K562 (cell line): ENCODE data around the gene ACTN4. TPM values are rescaled to one million over a fixed set of nuclear protein-coding genes. Genes with fewer than 3 reads are reported as not detected.
A peak's percentile ranks its signal among the peaks of the same experiment; 100 is the strongest.

Experiments used
- ETV6 ChIP-seq, 3 experiments: fragments of 150-350 bp in 1 of 3; sonication (generic) in 1 of 3; formaldehyde crosslinking in 1 of 3; IDR thresholded peaks; 2 replicates each; pipeline versions ENCODE4 v1.6.1 to v1.8.0; 2014 to 2022; ENCODE audit warnings: borderline replicate concordance in 2 of 3, low read depth in 2 of 3, antibody characterized with exemption in 1 of 3, low read length in 1 of 3, mild to moderate bottlenecking in 1 of 3, missing genetic modification reagents in 1 of 3
- GTF2A2 ChIP-seq: IDR thresholded peaks from 2 replicates; pipeline ENCODE4 v1.6.1; 2016; ENCODE audit warnings: mild to moderate bottlenecking, missing genetic modification characterization, missing compliant biosample characterization
- KAT8 ChIP-seq: fragments of 450-650 bp; IDR thresholded peaks from 2 replicates; pipeline ENCODE4 v1.6.1; 2016; ENCODE audit warnings: low read depth, mild to moderate bottlenecking
- MTA3 ChIP-seq: fragments of 450-650 bp; formaldehyde crosslinking; IDR thresholded peaks from 2 replicates; pipeline ENCODE4 v1.6.1; 2017; ENCODE audit warnings: mild to moderate bottlenecking, borderline replicate concordance
- POLR2A ChIP-seq: fragments of 450-650 bp; conservative IDR thresholded peaks from 2 replicates; pipeline ENCODE4 v1.6.1; 2016
- SMARCE1 ChIP-seq: fragments of 450-650 bp; IDR thresholded peaks from 2 replicates; pipeline ENCODE4 v1.7.1; 2016; ENCODE audit warnings: mild to moderate bottlenecking
- STAT5A ChIP-seq: IDR thresholded peaks from 2 replicates; pipeline ENCODE4 v1.6.1; 2012; ENCODE audit warnings: low read length, inconsistent platforms, borderline replicate concordance
- TEAD1 ChIP-seq, 2 experiments: fragments of 450-650 bp in 1 of 2; sonication (generic) in 1 of 2; formaldehyde crosslinking; IDR thresholded peaks; 2 replicates each; pipeline versions ENCODE4 v1.4.0 to v1.8.0; 2020 to 2022; ENCODE audit warnings: mild to moderate bottlenecking in 2 of 2, missing genetic modification reagents in 1 of 2
- XRCC3 ChIP-seq: fragments of 450-650 bp; IDR thresholded peaks from 2 replicates; pipeline ENCODE4 v1.6.1; 2017; ENCODE audit warnings: mild to moderate bottlenecking, moderate library complexity
- ZNF3 ChIP-seq: fragments of 250-450 bp; sonication (Bioruptor Pico); IDR thresholded peaks from 2 replicates; pipeline ENCODE4 v1.5.0; 2021; ENCODE audit warnings: mild to moderate bottlenecking, moderate library complexity
- ZNF696 ChIP-seq: fragments of 250-450 bp; sonication (Bioruptor Pico); conservative IDR thresholded peaks from 2 replicates; pipeline ENCODE4 v1.4.0; 2020; ENCODE audit warnings: mild to moderate bottlenecking, moderate library complexity
- ZNF79 ChIP-seq: fragments of 250-450 bp; sonication (Bioruptor Pico); IDR thresholded peaks from 2 replicates; pipeline ENCODE4 v1.4.0; 2020; ENCODE audit warnings: low read depth, mild to moderate bottlenecking, moderate library complexity
- polyA plus RNA-seq, 8 experiments: library from polyadenylated mRNA; depleted of rRNA in 4 of 8; stranded (reverse) in 5 of 8; unstranded in 3 of 8; fragments of >200 nt; fragmentation: Nextera tagmentation in 2 of 8; fragmentation: Illumina TruSeq in 1 of 8; extraction: Ambion mirVana in 2 of 8; extraction: Trizol in 1 of 8; gene quantifications; 2 replicates each; pipeline versions ENCODE4 v1.2.1 to v1.2.3, GENCODE V29; 2011 to 2014; ENCODE audit warnings: inconsistent platforms in 1 of 8, missing spikeins in 1 of 8
- total RNA-seq, 7 experiments: library from RNA; depleted of rRNA in 6 of 7; stranded (reverse); fragments of >200 nt in 6 of 7; fragmentation: Illumina TruSeq in 2 of 7; extraction: Trizol in 2 of 7; gene quantifications; 2 replicates each; pipeline versions ENCODE4 v1.2.1 to v1.2.3, GENCODE V29; 2011 to 2021; ENCODE audit warnings: low replicate concordance in 1 of 7
- TF ChIP-seq, protein P1 (sequence below), 2 experiments: IDR thresholded peaks; 2 replicates each; pipeline ENCODE4 v1.6.1; 2012; ENCODE audit warnings: improper control_type of control experiment in 2 of 2, low read depth in 2 of 2, low read length in 2 of 2, borderline replicate concordance in 1 of 2
- TF ChIP-seq, protein P2 (sequence below): sonication (generic); IDR thresholded peaks from 2 replicates; pipeline ENCODE4 v1.6.1; 2016
- TF ChIP-seq, protein P3 (sequence below): fragments of 250-450 bp; sonication (Bioruptor Pico); IDR thresholded peaks from 2 replicates; pipeline ENCODE4 v1.9.0; 2021; ENCODE audit warnings: mild to moderate bottlenecking, inconsistent platforms
- TF ChIP-seq, protein P4 (sequence below): fragments of 450-650 bp; IDR thresholded peaks from 2 replicates; pipeline ENCODE4 v1.6.1; 2016; ENCODE audit warnings: borderline replicate concordance

ACTN4 gene
- total and polyA plus RNA-seq, 9 of the 15 experiments (the other 6 are each of a cell fraction or from before 2014, with no cell fraction given): 3.1 to 385 (median 125) TPM

DNA sequence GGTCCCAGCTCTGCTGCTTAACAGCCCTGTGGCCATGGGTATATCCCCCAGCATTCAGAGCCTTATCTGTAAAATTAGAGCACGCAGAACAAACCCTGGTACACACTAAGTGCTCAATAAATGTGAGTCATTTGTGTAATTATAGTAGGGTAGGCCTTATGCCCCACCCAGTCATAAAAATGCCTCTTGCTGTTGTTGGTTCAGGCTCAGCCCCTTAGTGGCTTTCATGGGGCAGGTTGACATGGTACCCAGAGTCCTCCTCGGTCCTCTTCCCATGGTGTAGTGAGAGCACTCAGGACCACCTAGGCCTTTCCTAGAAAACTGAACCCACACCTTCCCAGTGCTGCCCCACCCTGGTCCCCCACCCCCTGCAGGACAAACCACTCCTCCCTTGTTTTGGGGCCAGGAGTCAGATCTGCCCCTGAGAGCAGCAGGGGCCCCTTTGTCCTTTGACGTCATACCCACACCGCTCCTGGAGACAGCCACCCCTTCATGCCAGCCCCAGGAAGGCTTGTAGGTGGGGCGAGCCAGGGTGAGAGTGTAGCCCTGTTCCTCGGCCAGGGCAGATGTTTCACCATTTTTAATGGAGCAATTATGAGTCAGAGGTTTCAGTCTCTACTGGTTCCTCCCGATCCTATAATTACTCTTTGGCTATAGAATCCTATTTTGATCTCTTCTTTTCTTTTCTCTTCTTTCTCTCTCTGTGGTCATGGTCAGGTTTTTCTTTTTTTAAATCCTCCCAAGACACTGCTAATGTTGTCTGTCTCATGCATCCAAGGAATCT is 36.8 kb downstream of the ACTN4 start (continued):
- TF ChIP-seq, protein P1, sequence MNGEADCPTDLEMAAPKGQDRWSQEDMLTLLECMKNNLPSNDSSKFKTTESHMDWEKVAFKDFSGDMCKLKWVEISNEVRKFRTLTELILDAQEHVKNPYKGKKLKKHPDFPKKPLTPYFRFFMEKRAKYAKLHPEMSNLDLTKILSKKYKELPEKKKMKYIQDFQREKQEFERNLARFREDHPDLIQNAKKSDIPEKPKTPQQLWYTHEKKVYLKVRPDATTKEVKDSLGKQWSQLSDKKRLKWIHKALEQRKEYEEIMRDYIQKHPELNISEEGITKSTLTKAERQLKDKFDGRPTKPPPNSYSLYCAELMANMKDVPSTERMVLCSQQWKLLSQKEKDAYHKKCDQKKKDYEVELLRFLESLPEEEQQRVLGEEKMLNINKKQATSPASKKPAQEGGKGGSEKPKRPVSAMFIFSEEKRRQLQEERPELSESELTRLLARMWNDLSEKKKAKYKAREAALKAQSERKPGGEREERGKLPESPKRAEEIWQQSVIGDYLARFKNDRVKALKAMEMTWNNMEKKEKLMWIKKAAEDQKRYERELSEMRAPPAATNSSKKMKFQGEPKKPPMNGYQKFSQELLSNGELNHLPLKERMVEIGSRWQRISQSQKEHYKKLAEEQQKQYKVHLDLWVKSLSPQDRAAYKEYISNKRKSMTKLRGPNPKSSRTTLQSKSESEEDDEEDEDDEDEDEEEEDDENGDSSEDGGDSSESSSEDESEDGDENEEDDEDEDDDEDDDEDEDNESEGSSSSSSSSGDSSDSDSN (IDR thresholded peaks at IDR 0.05; ENCODE audit: borderline replicate concordance in 1 of 2, low read depth in 2 of 2, low read length in 2 of 2): no peak
- TF ChIP-seq ZNF3 (CRISPR knock-in tag) (no peak), ETV6 (IDR thresholded peaks at IDR 0.05; ENCODE audit: borderline replicate concordance in 1 of 2, low read depth in 2 of 2, low read length in 1 of 2) (no peak), ETV6 (CRISPR knock-in tag; IDR thresholded peaks at IDR 0.05; ENCODE audit: borderline replicate concordance) (no peak), KAT8 (no peak), GTF2A2 (tag) (peak; percentile 51; the same call in 1 of the 2 replicates), SMARCE1 (no peak), MTA3 (no peak), ZNF79 (CRISPR knock-in tag) (0 out of 2 replicates have a peak, but pooled peaks have one; percentile 60), STAT5A (no peak), ZNF696 (CRISPR knock-in tag) (no peak), TEAD1 (CRISPR knock-in tag; IDR thresholded peaks at IDR 0.05) (peak in 1 of 2 experiments; percentile 34; a peak in 1 of 4 replicates), XRCC3 (no peak), POLR2A (no peak)
- TF ChIP-seq, protein P2, sequence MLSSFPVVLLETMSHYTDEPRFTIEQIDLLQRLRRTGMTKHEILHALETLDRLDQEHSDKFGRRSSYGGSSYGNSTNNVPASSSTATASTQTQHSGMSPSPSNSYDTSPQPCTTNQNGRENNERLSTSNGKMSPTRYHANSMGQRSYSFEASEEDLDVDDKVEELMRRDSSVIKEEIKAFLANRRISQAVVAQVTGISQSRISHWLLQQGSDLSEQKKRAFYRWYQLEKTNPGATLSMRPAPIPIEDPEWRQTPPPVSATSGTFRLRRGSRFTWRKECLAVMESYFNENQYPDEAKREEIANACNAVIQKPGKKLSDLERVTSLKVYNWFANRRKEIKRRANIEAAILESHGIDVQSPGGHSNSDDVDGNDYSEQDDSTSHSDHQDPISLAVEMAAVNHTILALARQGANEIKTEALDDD: no peak
- TF ChIP-seq, protein P3, sequence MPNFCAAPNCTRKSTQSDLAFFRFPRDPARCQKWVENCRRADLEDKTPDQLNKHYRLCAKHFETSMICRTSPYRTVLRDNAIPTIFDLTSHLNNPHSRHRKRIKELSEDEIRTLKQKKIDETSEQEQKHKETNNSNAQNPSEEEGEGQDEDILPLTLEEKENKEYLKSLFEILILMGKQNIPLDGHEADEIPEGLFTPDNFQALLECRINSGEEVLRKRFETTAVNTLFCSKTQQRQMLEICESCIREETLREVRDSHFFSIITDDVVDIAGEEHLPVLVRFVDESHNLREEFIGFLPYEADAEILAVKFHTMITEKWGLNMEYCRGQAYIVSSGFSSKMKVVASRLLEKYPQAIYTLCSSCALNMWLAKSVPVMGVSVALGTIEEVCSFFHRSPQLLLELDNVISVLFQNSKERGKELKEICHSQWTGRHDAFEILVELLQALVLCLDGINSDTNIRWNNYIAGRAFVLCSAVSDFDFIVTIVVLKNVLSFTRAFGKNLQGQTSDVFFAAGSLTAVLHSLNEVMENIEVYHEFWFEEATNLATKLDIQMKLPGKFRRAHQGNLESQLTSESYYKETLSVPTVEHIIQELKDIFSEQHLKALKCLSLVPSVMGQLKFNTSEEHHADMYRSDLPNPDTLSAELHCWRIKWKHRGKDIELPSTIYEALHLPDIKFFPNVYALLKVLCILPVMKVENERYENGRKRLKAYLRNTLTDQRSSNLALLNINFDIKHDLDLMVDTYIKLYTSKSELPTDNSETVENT (CRISPR knock-in tag): no peak
- TF ChIP-seq, protein P4, sequence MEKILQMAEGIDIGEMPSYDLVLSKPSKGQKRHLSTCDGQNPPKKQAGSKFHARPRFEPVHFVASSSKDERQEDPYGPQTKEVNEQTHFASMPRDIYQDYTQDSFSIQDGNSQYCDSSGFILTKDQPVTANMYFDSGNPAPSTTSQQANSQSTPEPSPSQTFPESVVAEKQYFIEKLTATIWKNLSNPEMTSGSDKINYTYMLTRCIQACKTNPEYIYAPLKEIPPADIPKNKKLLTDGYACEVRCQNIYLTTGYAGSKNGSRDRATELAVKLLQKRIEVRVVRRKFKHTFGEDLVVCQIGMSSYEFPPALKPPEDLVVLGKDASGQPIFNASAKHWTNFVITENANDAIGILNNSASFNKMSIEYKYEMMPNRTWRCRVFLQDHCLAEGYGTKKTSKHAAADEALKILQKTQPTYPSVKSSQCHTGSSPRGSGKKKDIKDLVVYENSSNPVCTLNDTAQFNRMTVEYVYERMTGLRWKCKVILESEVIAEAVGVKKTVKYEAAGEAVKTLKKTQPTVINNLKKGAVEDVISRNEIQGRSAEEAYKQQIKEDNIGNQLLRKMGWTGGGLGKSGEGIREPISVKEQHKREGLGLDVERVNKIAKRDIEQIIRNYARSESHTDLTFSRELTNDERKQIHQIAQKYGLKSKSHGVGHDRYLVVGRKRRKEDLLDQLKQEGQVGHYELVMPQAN: no peak; the same call in 1 of the 2 replicates
